Memory B cell (primary cell): ENCODE data around the gene APOLD1.
A peak's percentile ranks its signal among the peaks of the same experiment; 100 is the strongest.
"Not testable (repeated sequence)": the region's sequence is repeated elsewhere in the genome, so short reads cannot be mapped to it uniquely, and the experiment has no call there.

Experiments used
- ATAC-seq: fragments of 150-1000 bp; cut with Tn5 transposase; 2 replicates; pipeline ENCODE4 v1.10.0; 2021; ENCODE audit warnings: low read depth, mild to moderate bottlenecking, moderate library complexity
- DNase-seq, 2 donors: peaks; one replicate each; pipeline ENCODE4 v3.0.0; 2022; ENCODE audit warnings: low spot score in 2 of 2
- H3K27ac Mint-ChIP-seq: one replicate; pipeline ENCODE4 v1.8.0; 2022; ENCODE audit warnings: mild to moderate bottlenecking, moderate library complexity, mixed read lengths
- H3K27me3 Mint-ChIP-seq: one replicate; pipeline ENCODE4 v1.8.0; 2022; ENCODE audit warnings: mixed read lengths
- H3K36me3 Mint-ChIP-seq: one replicate; pipeline ENCODE4 v1.8.0; 2022; ENCODE audit warnings: mild to moderate bottlenecking, mixed read lengths
- H3K4me1 Mint-ChIP-seq: one replicate; pipeline ENCODE4 v1.8.0; 2022; ENCODE audit warnings: mixed read lengths
- H3K4me3 Mint-ChIP-seq: one replicate; pipeline ENCODE4 v1.8.0; 2022; ENCODE audit warnings: mild to moderate bottlenecking, moderate library complexity, mixed read lengths
- H3K9me3 Mint-ChIP-seq: one replicate; pipeline ENCODE4 v1.8.0; 2022; ENCODE audit warnings: mixed read lengths

Gene APOLD1

DNA sequence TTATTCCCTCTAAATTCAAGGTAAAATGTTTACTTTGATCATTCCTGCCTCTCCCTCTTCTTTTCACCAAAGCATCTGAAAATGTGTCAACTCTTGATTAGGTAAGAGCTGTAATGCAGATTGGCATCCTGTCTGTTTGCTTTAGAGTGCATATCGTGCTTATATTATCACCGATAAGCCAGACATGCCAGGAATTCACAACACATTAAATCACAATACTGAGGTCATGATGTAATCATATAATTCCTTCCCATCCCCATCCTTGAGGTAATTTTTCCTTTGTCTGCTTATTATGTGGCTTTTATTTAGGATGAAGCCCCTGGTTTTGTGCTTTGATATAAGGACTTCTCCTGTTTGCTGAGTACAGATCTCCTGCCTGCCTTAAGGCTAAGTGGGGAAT, 37.8 kb downstream of the APOLD1 start:
- no peak overlapping the region for H3K27ac Mint-ChIP-seq
- H3K27me3 Mint-ChIP-seq = no peaks in the 10 kb centered on the region
- H3K4me1 Mint-ChIP-seq = peaks cover 17% of the 10 kb centered on the region
- no peaks in the 10 kb centered on the region for H3K9me3 Mint-ChIP-seq
- H3K36me3 Mint-ChIP-seq = peaks cover 39% of the 10 kb centered on the region
- no peak for DNase-seq
- no peak overlapping the region for H3K4me3 Mint-ChIP-seq
- no peak for ATAC-seq

DNA sequence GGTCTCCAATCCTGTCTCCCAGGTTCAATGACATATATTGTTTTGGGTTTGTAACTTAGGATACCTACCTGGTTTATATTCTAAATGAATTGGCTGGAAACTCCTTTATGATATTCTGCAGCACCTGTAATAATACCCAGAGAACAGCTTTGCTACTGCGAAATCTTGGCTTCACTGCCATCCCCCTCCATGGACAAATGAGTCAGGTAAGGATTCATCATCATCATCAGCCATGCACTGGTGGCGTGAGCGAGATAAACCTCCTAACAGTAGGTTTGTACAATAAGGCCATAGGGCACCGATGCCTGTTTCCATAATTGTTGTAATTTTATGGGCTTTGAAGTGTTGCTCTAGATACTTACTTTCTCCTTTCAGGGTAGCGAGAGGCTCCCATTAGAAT, 38.4 kb downstream of the APOLD1 start:
- no peak for ATAC-seq
- no peaks in the 10 kb centered on the region for H3K27me3 Mint-ChIP-seq

DNA sequence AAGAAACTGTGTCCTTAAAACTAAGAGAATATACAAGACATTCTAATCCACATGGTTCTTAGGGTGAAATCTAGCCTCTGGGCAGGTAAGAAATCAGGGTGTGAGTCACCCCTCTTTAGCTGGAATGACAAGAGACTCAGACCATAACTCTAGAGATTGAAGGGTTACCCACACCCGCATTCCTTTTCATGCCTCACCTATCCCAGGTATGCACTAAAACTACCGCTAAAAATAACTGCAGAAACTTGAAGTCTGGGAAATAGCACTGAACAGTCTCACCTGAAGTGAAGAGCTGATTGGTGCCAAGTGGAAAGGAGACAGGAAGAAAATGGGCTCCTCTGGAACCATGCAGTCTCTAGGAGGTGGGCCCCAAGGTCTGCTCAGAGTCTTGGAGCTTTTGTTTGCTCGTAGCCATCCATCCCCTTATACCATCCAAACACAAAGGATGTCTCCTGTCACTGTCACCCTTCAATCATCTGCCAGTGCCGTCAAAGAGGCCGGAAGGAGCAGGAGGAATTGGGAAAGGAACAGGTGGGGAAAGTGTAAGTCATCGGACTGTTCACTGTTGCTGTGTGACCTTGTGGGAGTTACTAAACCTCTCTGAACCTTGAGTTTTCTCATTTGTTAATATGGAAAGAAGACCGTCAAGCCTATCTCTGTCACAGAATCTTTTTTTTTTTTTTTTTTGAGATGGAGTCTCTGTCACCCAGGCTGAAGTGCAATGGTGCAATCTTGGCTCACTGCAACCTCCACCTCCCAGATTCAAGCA, 50.1 kb downstream of the APOLD1 start:
- Mint-ChIP-seq H3K27me3 (no peaks in the 10 kb centered on the region), H3K9me3 (peaks cover 3% of the 10 kb centered on the region), H3K4me3 (no peak overlapping the region), H3K4me1 (peaks cover 6% of the 10 kb centered on the region), H3K27ac (no peak overlapping the region), H3K36me3 (peaks cover 29% of the 10 kb centered on the region)
- ATAC-seq (no peak), DNase-seq (no peak)

More for the DNA sequence above, 38.4 kb downstream of the APOLD1 start:
- Mint-ChIP-seq H3K36me3 (peaks cover 42% of the 10 kb centered on the region), H3K4me3 (no peak overlapping the region), H3K4me1 (peaks cover 15% of the 10 kb centered on the region), H3K27ac (no peak overlapping the region), H3K9me3 (no peaks in the 10 kb centered on the region)
- DNase-seq = no peak

DNA sequence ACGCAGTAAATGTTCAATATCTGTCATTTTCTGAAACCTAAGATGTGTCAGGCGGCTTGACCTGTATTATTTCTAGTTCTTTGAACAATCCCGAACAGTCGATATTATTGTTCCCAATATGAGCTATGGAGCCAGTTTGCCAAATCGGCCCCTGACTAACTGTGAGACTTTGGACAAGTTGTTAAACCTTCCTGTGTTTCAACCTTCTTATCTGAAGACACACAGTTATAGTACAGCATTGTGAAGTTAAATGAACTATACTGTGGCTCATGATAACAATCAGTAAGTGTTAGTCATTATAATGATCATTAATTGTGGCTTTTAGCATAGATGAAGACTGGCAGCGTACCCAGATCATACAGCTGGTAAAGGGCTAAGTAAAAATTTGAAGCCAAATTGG, 51.1 kb downstream of the APOLD1 start:
- H3K27ac Mint-ChIP-seq = peak overlapping the region; percentile 39
- DNase-seq (no peak), ATAC-seq (no peak)

DNA sequence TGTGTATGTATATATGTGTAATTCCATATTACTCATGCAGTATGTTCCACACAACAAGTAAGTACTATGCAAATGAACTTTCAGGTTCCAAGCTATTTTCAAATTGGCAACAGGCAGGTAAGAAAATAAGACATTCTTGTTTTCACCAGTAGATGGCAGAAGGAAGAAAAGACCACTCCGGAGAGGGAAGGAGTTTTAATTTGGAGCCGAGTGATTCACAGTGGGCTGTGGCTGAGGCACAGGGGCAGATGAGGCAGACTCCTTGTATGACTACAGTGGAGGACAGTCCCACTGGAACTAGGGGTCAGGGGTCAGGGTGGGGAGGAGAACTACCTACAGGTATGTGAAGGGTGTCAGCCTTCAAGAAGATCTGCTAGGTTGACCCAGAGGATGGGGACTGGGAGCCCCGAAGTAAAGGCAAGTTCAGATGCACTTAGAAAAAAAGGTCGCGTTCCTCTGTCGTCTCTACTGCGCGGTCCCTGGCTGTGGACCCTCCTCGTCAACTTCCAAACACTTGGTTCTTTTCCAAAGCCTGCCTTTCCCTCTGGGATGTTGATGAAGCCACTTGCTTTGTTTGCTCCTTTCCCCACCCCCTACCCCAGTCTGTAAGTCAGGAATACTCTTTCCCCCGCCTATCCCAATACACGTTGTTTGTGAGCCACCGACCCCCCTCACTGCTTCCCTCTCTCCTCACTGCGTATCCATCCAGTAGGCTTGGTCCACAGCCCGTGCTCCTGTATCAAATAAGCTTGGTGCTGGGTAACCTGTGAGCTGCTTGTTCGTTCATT, 51.8 kb downstream of the APOLD1 start:
- peak; percentile 69 for ATAC-seq
- Mint-ChIP-seq H3K36me3 (peaks cover 20% of the 10 kb centered on the region), H3K27ac (peak overlapping the region; percentile 39), H3K9me3 (peaks cover 3% of the 10 kb centered on the region), H3K27me3 (no peaks in the 10 kb centered on the region), H3K4me1 (peaks cover 6% of the 10 kb centered on the region), H3K4me3 (no peak overlapping the region)
- DNase-seq = peak in 1 of 2 donors; percentile 27

More for the DNA sequence above, 51.1 kb downstream of the APOLD1 start:
- peaks cover 25% of the 10 kb centered on the region for H3K36me3 Mint-ChIP-seq
- peaks cover 6% of the 10 kb centered on the region for H3K4me1 Mint-ChIP-seq
- H3K27me3 Mint-ChIP-seq = no peaks in the 10 kb centered on the region
- no peak overlapping the region for H3K4me3 Mint-ChIP-seq
- peaks cover 3% of the 10 kb centered on the region for H3K9me3 Mint-ChIP-seq

DNA sequence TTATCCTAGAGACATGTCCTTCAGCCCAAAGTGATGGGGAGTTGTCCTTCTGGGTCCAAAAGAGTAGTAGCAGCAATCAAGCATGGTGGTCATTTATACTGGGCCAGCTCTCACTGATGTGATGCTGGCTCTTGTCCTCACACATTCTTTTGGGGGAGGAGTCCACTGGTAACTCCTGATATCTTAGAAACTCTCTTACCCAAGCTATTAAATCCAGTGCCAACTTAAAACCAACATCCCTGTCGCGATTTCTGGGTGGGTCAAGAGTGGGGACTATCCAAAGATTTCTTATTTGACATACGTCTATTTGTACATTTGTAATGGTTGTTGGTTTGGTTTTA, 52.3 kb downstream of the APOLD1 start:
- no peak overlapping the region for H3K4me3 Mint-ChIP-seq
- H3K27ac Mint-ChIP-seq = no peak overlapping the region
- ATAC-seq (no peak), DNase-seq (no peak)
- H3K36me3 Mint-ChIP-seq = peaks cover 15% of the 10 kb centered on the region
- peaks cover 6% of the 10 kb centered on the region for H3K4me1 Mint-ChIP-seq
- H3K27me3 Mint-ChIP-seq = no peaks in the 10 kb centered on the region
- peaks cover 3% of the 10 kb centered on the region for H3K9me3 Mint-ChIP-seq

DNA sequence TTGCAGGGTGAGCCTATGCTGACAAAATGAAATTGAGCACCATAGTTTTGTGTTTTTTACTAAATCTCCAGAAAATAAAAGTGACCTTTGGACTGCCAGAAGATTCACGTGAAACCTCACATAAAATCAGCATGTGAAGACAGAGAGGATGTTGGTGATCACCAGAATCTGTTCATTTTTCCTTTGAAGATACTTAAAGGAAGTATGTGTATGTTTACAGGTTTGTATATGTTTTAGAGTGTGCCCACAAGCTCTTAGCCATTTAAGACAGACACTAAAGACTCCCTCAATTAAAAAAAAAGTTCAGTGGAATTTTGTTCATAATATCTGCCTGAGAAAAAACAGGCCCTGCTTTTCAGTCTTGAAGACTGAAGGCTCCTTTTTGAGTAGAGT, 53.5 kb downstream of the APOLD1 start:
- H3K4me1 Mint-ChIP-seq = peaks cover 6% of the 10 kb centered on the region
- H3K36me3 Mint-ChIP-seq = peaks cover 5% of the 10 kb centered on the region
- no peak overlapping the region for H3K27ac Mint-ChIP-seq
- ATAC-seq (no peak), DNase-seq (no peak)
- H3K27me3 Mint-ChIP-seq = no peaks in the 10 kb centered on the region
- H3K4me3 Mint-ChIP-seq = no peak overlapping the region
- no peaks in the 10 kb centered on the region for H3K9me3 Mint-ChIP-seq

DNA sequence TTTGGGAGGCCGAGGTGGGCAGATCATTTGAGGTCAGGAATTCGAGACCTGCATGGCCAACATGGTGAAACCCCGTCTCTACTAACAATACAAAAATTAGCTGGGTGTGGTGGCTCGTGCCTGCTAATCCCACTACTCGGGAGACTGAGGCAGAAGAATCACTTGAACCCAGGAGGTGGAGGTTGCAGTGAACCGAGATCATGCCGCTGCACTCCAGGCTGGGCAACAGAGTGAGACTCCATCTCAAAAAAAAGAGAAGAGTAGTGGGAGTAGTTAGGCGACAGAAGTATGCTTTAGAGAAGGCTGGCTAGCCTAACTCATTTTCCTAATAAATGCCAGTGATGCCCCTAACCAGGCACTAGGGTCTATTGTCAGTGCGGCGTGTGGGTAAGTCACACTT, 54.0 kb downstream of the APOLD1 start:
- not testable (repeated sequence) for DNase-seq, H3K27me3 Mint-ChIP-seq, H3K4me1 Mint-ChIP-seq

DNA sequence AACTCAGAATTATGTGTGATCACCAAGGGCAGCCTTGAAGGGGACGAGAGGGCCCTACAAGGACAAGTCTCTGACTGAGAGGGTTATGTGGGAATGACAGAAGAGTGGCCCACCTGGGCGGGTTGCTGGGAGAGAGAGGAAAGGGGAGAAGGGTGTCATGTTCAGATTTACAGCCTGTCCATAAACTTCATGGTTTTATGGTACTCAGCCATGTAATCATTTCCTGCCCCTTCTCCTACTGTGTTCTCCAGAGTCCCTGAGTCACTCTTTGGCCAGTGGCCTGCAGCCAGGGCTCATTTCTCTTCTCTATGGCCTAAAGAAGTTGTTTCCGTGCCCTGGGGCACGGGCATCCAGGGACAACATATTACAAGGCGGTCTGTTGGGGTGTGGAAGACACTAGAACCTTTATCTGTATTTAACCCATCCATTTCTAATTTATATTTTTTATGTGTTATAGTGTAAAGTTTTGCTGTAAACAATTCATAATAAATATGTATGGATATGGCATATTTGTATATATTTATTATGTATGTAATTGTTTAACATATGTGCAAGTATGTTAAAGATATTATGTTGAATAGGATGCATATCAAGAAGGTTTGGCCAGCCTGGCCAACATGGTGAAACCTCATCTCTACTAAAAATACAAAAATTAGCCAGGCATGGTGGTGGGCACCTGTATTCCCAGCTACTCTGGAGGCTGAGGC, 54.6 kb downstream of the APOLD1 start:
- no peak overlapping the region for H3K27ac Mint-ChIP-seq
- ATAC-seq (no peak), DNase-seq (no peak)
- H3K9me3 Mint-ChIP-seq = no peaks in the 10 kb centered on the region
- H3K27me3 Mint-ChIP-seq = no peaks in the 10 kb centered on the region
- H3K36me3 Mint-ChIP-seq = peaks cover 3% of the 10 kb centered on the region
- H3K4me3 Mint-ChIP-seq = no peak overlapping the region
- H3K4me1 Mint-ChIP-seq = peaks cover 6% of the 10 kb centered on the region

More for the DNA sequence above, 54.0 kb downstream of the APOLD1 start:
- not testable (repeated sequence) for H3K36me3 Mint-ChIP-seq, H3K9me3 Mint-ChIP-seq, H3K27ac Mint-ChIP-seq, H3K4me3 Mint-ChIP-seq, ATAC-seq

DNA sequence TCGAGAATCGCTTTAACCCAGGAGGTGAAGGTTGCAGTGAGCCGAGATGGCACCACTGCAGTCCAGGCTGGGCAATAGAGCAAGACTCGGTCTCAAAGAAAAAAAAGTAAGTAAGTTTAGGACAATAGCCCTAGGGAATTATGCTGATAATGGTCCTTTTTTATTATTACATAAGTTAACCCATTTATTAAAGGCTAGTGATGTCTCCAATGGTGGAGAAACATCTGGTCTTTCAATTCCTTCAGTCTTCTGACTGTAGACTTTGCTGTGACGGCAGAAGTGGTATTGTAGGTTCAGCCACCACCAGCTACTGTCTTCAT, 55.1 kb downstream of the APOLD1 start:
- Mint-ChIP-seq H3K27ac (no peak overlapping the region), H3K4me1 (peaks cover 6% of the 10 kb centered on the region), H3K27me3 (no peaks in the 10 kb centered on the region), H3K9me3 (no peaks in the 10 kb centered on the region), H3K36me3 (peaks cover 3% of the 10 kb centered on the region), H3K4me3 (no peak overlapping the region)
- no peak for DNase-seq
- ATAC-seq = no peak
